C4-2B (cell line): Measurements from ENCODE around the gene MTFR1L.

Experiments used
- H3K27ac ChIP-seq: fragments of 450-650 bp; 2 replicates; pipeline ENCODE4 v1.5.1; 2017
- ZFX ChIP-seq: fragments of 450-650 bp; IDR thresholded peaks from 2 replicates; pipeline ENCODE4 v1.6.1; 2017
- TF ChIP-seq, protein P1 (sequence below): fragments of 450-650 bp; conservative IDR thresholded peaks from 2 replicates; pipeline ENCODE4 v1.5.1; 2017; ENCODE audit warnings: mild to moderate bottlenecking

Gene MTFR1L

DNA sequence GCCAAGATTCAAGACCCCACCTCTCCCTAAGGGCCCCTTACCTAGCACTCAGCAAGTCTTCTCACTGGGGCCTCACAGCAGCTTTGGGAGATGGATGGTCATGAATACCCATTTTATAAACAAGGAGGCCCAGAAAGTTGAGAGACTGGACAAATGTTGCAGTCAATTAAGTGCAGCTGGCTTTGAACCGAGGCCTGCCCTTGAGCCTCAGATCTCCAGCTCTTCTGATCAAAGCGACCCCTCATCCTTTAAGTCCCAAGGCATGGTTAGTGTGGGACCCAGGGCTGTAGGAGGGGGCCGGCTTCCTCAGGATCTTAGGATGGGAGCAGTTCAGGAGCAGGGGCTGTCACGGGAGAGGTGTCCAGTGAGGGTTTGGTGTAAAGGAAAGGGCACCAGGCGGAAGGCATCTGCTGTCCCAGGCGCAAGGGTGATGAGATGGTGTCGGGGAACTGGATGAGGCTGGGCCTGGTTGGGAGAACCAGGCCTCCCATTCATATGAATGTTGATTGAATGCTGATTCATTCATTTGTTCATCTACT, 5.1 kb upstream of the MTFR1L start:
- no peak for TF ChIP-seq ZFX
- TF ChIP-seq, protein P1, sequence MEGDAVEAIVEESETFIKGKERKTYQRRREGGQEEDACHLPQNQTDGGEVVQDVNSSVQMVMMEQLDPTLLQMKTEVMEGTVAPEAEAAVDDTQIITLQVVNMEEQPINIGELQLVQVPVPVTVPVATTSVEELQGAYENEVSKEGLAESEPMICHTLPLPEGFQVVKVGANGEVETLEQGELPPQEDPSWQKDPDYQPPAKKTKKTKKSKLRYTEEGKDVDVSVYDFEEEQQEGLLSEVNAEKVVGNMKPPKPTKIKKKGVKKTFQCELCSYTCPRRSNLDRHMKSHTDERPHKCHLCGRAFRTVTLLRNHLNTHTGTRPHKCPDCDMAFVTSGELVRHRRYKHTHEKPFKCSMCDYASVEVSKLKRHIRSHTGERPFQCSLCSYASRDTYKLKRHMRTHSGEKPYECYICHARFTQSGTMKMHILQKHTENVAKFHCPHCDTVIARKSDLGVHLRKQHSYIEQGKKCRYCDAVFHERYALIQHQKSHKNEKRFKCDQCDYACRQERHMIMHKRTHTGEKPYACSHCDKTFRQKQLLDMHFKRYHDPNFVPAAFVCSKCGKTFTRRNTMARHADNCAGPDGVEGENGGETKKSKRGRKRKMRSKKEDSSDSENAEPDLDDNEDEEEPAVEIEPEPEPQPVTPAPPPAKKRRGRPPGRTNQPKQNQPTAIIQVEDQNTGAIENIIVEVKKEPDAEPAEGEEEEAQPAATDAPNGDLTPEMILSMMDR: no peak
- no peak overlapping the region for H3K27ac ChIP-seq

GRCh38 chr1:25815208-25816111, 4.3 kb upstream of the MTFR1L start:
- H3K27ac ChIP-seq: no peak overlapping the region
- TF ChIP-seq, protein P1: no peak
- no peak for TF ChIP-seq ZFX

GRCh38 chr1:25816112-25816718, 3.5 kb upstream of the MTFR1L start:
- H3K27ac ChIP-seq: no peak overlapping the region
- TF ChIP-seq, protein P1: no peak
- no peak for TF ChIP-seq ZFX

DNA sequence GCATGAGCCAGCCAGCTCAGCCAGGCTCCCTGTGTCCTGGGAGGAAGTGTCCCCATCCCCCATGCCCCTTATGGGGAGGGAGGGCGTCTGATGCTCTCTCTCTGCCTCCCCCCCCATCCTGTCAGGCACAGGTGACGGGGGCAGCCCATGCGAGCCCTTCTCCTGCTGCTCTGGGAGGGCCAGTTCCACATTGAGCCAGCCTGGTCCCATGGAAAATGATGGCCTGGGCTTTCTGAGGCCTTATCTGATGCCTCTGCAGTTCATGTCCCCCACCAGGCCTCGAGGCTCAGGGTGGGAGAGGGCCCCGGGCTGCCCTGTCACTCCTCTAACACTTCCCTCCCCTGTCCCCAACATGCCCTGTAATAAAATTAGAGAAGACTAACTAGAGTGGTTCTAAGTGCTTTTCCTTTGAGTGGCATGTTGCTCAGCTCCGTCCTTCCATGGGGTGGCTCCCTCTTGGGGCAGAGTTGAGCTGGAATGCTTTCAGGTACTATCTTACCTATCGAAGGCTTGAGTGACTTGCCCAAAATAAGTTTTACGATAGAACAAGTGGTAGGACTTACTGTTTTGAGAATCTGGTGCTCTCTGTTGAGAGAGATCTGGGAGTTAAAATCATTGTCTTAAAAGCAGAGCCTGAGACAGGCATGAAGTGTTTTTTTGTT, 1.8 kb upstream of the MTFR1L start:
- TF ChIP-seq, protein P1: peak; percentile 30
- no peak for TF ChIP-seq ZFX
- H3K27ac ChIP-seq: peak overlapping the region; percentile 15; the same call in 1 of the 2 replicates

DNA sequence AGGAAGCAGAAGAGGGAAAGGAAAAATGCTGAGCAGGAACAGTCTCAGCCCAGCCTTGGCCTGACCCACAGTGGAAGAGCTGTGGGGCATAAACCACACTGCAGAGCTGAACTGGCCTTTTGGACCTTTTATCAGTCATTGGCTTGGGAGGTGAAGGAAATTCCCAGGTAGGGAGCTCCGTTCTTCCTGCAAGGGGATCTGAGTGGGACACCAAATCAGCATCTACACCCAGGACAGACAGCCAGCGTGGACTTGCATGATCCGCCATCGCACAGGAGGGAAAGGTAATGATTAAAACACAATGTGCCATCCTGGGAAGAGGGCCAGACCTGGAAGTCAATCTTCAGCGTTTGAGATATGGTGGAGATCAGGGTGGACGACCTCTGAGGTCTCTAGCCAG, 1.2 kb upstream of the MTFR1L start:
- peak overlapping the region; percentile 93 for H3K27ac ChIP-seq
- TF ChIP-seq, protein P1: no peak
- TF ChIP-seq ZFX: no peak

DNA sequence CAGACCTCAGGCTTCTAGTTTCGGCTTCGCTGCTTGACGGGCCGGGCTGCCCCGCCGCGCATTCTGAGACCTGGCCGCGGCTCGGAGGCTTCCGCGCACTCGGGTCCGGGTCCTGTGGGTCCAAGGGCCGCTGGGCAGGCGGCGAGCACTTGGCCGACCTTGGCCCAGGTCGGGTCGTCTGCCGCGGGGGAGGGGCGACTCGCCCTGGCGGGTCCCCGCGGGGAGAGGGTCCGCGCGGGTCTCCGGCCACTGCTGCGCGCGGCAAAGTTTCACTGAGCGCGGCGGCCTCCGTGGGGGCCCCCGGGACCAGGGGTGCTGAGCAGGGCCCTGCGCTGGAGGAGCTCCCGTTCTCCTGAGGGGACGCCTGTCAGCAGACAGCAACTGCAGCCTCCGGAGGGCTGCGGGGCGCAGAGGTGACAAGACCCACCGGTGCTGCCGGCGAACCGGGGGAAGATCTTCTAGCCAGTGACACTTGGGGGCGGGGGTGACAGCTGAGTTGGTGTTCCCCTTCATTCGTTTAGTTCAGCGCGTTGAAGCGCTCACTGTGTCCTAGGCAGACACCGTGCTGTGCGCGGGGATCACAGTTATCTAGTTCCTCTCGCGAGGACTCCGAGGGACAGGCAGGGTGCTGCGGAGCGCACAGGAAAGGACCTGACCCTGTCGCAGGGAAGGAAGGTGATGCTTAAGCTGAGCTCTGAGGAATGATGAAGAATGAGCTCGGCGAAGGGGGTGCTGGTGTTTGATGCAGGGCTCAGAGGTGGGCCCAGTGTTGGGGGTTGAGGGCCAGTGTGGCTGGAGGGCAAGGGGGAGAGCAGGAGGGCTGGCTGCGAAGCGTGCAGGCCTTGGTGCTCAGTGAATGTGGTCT, 725 bp downstream of the MTFR1L start:
- H3K27ac ChIP-seq: peak overlapping the region; percentile 93
- TF ChIP-seq ZFX: no peak
- TF ChIP-seq, protein P1: no peak
